Fibroblast of the conjunctiva (primary cell): ENCODE measurements around the gene PTPRM.

Experiments used
- DNase-seq: peaks from one replicate; pipeline ENCODE4 v3.0.0-alpha.2; 2010; ENCODE audit warnings: low read depth

The PTPRM gene

GRCh38 chr18:7757175-7757574 is 190.1 kb downstream of the PTPRM start:
- no peak for DNase-seq

- DNase-seq: no peak
Measured at GRCh38 chr18:7758764-7759163, 191.6 kb downstream of the PTPRM start.

GRCh38 chr18:7760967-7761948 is 194.1 kb downstream of the PTPRM start:
- DNase-seq: no peak

GRCh38 chr18:7764405-7764804 is 197.3 kb downstream of the PTPRM start:
- no peak for DNase-seq

GRCh38 chr18:7766346-7766745 is 199.2 kb downstream of the PTPRM start:
- no peak for DNase-seq

- no peak for DNase-seq
Measured at GRCh38 chr18:7766817-7767216, 199.7 kb downstream of the PTPRM start.

GRCh38 chr18:7770908-7771307 is 203.8 kb downstream of the PTPRM start:
- no peak for DNase-seq

GRCh38 chr18:7772510-7772888 is 205.4 kb downstream of the PTPRM start:
- no peak for DNase-seq

- DNase-seq: no peak
Measured at GRCh38 chr18:7772951-7773350, 205.8 kb downstream of the PTPRM start.

- DNase-seq: no peak
Measured at GRCh38 chr18:7775128-7775527, 208.0 kb downstream of the PTPRM start.

- DNase-seq: no peak
Measured at GRCh38 chr18:7775843-7776242, 208.7 kb downstream of the PTPRM start.

- DNase-seq: no peak
Measured at GRCh38 chr18:7778181-7778580, 211.1 kb downstream of the PTPRM start.

GRCh38 chr18:7779211-7779610 is 212.1 kb downstream of the PTPRM start:
- DNase-seq: no peak

GRCh38 chr18:7784171-7784570 is 217.1 kb downstream of the PTPRM start:
- DNase-seq: no peak

GRCh38 chr18:7786569-7786968 is 219.5 kb downstream of the PTPRM start:
- no peak for DNase-seq

GRCh38 chr18:7787339-7787738 is 220.2 kb downstream of the PTPRM start:
- no peak for DNase-seq

GRCh38 chr18:7789856-7790552 is 222.9 kb downstream of the PTPRM start:
- peak; percentile 17 for DNase-seq

- no peak for DNase-seq
Measured at GRCh38 chr18:7793100-7793499, 226.0 kb downstream of the PTPRM start.

GRCh38 chr18:7803956-7804469 is 236.9 kb downstream of the PTPRM start:
- DNase-seq: no peak

GRCh38 chr18:7805096-7805495 is 238.0 kb downstream of the PTPRM start:
- no peak for DNase-seq

- DNase-seq: no peak
Measured at GRCh38 chr18:7805880-7806279, 238.8 kb downstream of the PTPRM start.

- DNase-seq: no peak
Measured at GRCh38 chr18:7807936-7808453, 240.9 kb downstream of the PTPRM start.

- no peak for DNase-seq
Measured at GRCh38 chr18:7808992-7809391, 241.9 kb downstream of the PTPRM start.
